Measurements from ENCODE around the gene TXNL4B. TPM values are rescaled to one million over a fixed set of nuclear protein-coding genes. Genes with fewer than 3 reads are reported as not detected.

TXNL4B gene
- total RNA-seq, 1 donor: 8.6 TPM

DNA sequence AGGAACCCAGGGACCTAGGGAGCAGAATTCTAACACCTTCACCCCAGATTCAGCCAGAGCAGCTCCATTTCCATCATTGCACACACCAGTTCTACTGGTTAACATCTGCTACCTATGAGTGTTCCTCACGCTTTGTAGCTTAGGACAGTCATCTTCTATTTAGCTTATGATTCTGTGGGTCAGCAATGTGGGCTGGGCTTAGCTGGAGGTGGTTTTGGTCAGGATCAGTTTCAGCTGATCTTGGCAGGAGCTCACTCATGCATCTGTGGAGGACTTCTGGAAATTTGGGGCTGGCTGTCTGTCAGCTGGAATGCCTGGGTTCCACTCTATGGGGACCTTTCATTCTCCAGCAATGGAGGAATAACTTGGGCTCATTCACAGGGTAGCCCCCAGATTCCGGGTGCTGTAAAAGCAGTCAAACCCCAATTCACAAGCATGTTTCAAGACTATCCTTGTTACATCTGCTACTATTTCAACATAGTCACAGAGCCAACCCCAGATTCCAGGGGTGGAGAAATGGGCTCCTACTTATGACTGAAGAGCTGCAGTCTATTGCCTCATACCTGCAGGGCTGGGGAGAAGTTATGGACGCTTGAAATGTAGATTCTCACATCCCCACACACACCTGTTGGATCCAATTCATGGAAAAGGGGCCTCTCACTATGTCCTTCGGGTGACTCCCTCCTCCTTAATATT, 42.5 kb downstream of the TXNL4B start:
- TF ChIP-seq, protein P1, sequence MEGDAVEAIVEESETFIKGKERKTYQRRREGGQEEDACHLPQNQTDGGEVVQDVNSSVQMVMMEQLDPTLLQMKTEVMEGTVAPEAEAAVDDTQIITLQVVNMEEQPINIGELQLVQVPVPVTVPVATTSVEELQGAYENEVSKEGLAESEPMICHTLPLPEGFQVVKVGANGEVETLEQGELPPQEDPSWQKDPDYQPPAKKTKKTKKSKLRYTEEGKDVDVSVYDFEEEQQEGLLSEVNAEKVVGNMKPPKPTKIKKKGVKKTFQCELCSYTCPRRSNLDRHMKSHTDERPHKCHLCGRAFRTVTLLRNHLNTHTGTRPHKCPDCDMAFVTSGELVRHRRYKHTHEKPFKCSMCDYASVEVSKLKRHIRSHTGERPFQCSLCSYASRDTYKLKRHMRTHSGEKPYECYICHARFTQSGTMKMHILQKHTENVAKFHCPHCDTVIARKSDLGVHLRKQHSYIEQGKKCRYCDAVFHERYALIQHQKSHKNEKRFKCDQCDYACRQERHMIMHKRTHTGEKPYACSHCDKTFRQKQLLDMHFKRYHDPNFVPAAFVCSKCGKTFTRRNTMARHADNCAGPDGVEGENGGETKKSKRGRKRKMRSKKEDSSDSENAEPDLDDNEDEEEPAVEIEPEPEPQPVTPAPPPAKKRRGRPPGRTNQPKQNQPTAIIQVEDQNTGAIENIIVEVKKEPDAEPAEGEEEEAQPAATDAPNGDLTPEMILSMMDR (IDR thresholded peaks at IDR 0.05; ENCODE audit: insufficient read depth, low read depth, low read length): no peak
- DNase-seq (ENCODE audit: low read depth): no peak
- no peak overlapping the region for H3K4me3 ChIP-seq (ENCODE audit: low read depth, low read length)

DNA sequence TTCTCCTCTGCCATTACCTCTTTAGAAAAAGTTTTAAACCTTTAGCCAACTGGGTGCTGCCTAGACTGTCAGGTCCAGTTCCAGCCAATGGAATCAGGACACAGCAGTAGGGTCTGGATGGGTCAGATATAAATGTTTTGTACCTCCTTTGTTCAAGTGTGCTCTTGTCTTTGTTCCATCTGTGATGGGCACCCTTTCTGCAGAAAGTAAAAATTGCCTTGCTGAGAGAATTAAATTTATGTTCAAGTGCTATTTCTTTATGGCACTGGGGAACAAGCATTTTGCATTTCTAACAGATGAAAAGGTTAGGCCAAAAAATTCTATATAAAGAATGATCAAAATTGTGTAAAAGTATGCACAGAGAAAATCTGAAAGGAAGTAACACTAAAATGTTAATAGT, 44.3 kb downstream of the TXNL4B start:
- no peak for DNase-seq (ENCODE audit: low read depth)
- H3K4me3 ChIP-seq (ENCODE audit: low read depth, low read length): no peak overlapping the region
- TF ChIP-seq, protein P1 (IDR thresholded peaks at IDR 0.05; ENCODE audit: insufficient read depth, low read depth, low read length): no peak

DNA sequence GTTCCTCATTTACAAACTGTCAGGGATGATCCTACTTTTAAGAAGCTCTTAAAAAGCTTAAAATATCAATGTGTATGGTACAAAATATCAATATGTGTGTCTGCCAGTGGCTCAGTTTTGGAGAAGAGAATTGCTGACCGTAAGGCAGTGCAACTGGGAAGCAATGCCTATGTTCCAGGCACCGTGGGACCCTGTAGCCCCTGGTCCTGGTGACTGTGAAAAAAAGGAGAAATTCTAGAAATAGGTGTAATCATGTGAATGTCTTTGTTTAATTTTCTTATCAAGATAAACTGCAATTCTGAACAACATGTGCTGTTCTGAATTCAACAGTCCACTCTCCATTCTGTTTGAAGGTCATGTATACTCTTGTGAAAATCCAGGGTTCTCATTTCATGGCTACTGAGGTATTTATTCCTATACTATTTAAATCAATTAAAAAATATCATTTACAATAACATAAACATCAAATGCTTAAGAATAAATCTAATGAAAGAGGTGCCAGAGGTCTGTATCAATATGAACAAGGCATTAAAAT, 48.5 kb downstream of the TXNL4B start:
- TF ChIP-seq, protein P1 (IDR thresholded peaks at IDR 0.05; ENCODE audit: insufficient read depth, low read depth, low read length): no peak
- no peak for DNase-seq (ENCODE audit: low read depth)

DNA sequence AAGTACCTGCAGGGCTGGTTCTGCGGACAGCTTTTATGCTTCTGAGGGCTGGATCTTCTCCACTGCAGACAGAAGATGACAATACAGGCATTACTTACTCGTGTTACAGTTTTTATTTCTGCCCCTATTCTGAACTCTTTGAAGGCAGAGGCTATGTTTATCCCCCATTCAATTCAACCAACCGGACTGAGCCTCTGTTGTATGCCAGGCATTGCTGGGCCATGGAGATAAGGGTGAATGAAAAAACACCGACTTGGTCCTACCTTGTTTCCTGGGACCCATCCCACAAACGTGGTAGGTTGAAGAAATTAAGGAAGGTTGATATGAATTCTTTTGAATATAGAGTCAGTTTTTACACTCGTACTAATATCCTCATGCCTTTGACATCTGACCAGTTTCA, 49.1 kb downstream of the TXNL4B start:
- TF ChIP-seq, protein P1 (IDR thresholded peaks at IDR 0.05; ENCODE audit: insufficient read depth, low read depth, low read length): no peak
- no peak overlapping the region for H3K4me3 ChIP-seq (ENCODE audit: low read depth, low read length)
- no peak for DNase-seq (ENCODE audit: low read depth)

More for the DNA sequence above, 48.5 kb downstream of the TXNL4B start:
- H3K4me3 ChIP-seq (ENCODE audit: low read depth, low read length): no peak overlapping the region

DNA sequence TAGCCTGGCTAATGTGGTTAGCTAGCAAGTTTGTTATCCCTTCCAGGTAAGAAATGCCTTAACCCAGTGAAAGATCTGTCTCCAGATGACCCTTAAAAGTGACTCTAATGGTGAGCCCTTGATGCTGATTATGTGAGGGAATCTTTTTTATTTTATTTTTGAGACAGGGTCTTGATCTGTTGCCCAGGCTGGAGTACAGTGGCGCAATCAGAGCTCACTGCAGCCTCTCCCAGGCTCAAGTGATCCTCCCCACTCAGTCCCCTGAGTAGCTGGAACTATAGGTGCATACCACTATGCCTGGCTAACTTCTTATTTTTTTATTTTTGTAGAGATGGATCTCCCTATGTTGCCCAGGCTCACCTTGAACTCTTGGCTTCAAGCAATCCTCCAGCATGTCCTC, 49.9 kb downstream of the TXNL4B start:
- H3K4me3 ChIP-seq (ENCODE audit: low read depth, low read length): no peak overlapping the region
- TF ChIP-seq, protein P1 (IDR thresholded peaks at IDR 0.05; ENCODE audit: insufficient read depth, low read depth, low read length): no peak
- no peak for DNase-seq (ENCODE audit: low read depth)

DNA sequence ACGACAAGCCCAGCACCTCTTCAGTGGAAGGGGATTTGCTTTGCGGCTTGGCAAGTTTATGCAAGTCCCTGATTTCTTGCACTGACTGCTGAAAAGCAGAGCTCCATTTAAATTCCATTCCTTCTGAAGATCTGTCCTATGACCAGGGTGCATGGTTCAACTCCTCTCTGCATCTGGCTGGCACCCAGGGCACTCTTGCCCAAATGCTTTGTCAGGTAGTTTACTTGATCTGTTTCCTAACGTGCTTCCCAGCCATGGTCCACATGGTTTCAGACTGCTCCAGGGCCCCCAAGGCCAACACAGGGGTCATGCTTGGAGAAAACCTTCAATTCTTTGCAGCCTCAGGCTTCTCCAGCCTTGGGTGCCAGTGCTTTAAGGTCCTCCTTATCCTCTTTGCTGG, 50.4 kb downstream of the TXNL4B start:
- DNase-seq (ENCODE audit: low read depth): no peak
- no peak overlapping the region for H3K4me3 ChIP-seq (ENCODE audit: low read depth, low read length)
- TF ChIP-seq, protein P1 (IDR thresholded peaks at IDR 0.05; ENCODE audit: insufficient read depth, low read depth, low read length): no peak

Measured in fibroblast of villous mesenchyme (primary cell).